NCI-H774 (cell line): ENCODE results near the gene RBM18.

ENCODE experiments used
- DNase-seq: peaks from one replicate; lab custom pipeline; 2025; lab: John Stamatoyannopoulos, UW

Gene RBM18

DNA sequence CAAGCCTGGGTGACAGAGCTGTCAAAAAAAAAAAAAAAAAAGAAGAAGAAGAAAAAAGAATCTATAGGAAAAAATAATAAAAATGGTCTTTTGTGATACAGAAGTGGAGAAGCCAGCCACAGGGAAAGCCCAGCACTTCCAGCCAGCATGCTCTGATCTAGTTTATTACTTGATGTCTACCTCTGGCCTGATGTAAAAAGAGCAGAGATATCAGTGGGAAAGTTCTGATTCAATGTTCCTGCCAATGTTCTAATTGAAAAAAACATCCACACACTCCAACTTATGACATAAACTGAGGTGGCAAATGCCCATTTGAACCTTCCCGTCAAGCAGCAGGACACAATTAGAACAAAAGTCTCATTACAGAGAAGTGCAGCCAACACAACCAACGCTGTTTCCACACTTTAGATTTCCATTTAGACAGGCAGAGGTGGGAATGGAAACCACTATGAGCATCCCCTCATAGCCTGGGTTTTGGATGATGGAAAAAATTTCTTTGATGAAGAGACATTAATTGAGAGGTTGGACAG lies 5.7 kb downstream of the RBM18 start:
- no peak for DNase-seq

DNA sequence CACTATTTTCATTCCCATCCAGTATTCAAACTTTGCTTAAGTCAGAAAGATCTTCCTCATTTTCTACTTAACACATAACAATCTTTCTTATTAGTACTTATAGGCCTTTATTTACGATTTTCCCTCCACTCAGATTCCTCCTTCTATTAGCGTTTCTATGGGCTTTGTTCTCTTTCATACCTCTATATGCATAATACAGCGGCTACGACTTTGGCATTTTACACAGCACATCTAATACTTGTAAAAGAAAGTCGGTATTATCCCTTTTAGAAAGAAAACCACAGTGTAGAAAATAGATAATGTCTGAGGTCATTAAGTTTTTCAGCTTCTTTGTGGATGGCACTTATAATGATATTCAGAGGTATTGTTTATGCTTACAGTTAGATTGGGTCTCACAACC lies 8.4 kb downstream of the RBM18 start:
- DNase-seq, result no peak

DNA sequence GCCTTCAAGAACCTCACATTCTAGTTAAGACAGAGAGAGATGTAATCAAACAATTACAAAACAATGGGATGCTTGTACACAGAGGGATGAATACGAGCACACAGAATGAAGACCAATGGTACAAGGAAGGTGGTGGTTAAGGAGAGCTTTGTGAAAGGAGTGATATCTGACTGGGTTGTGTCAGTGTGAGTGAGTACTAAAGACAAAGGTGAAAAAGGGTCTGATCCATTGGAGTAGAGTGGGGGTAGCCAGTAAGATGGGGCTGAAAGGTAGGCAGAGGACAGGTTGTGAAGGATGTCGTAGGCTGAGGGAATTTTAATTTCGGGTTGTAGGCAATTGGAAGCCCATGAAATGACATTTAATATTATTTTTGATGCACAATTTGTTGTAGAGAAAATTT lies 9.9 kb downstream of the RBM18 start:
- no peak for DNase-seq

DNA sequence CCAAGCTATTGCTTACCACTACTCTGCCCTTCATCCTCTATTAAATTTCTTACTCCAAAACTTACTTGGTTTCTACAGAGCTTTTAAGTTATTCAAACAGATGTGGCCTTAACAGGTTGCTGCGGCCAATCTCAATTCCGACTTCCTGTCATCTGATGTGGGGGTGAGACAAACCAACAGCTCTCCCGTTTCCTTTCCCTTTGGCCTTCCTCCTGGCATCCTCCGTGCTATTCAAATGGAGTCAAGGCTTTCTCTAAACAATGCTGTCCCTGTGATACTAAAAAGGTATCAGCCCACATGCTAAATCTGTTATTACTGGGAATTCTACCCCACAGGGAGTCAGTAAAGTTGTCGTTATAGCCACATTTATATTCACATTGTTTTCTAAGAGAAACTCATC lies 11.8 kb downstream of the RBM18 start:
- DNase-seq, result no peak

DNA sequence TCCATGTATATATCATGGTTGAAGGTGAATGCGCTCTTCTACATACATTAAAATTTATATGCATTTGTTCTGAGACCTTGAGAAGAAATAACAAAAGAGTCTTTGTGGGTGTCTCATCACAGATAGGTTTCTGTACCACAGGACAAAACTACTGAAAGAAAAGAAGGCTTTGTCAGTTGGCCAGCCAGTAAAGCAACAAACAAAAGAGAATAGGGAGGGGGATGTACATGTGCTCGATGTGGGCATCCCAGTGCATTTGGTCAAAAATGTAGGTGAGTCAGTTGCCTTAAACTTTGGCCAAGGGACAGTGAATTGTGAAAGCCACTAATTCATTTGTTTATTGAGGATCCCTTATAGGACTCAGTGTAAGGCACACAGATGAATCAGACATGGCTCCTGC lies 13.3 kb downstream of the RBM18 start:
- DNase-seq, result no peak

DNA sequence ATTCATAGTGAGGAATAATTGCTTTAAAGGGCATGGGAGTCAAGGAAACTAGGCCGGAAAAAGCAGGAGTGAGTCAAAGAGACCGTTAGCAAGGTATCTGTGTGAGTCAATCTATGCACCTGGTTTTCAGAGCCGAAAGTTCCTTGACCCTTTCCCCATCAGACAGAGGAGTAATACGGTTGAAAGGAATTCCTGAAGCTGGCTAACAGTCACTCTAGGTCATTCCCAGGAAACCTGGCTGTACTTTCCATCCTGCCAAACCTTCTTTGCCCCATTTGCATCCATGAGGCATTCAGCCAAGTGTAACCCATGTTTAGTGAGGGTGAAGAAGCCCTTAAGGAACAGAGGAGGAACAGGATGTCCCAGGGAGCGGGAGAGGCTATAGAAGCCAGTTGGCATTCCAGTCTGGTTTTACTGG lies 16.2 kb downstream of the RBM18 start:
- no peak for DNase-seq

DNA sequence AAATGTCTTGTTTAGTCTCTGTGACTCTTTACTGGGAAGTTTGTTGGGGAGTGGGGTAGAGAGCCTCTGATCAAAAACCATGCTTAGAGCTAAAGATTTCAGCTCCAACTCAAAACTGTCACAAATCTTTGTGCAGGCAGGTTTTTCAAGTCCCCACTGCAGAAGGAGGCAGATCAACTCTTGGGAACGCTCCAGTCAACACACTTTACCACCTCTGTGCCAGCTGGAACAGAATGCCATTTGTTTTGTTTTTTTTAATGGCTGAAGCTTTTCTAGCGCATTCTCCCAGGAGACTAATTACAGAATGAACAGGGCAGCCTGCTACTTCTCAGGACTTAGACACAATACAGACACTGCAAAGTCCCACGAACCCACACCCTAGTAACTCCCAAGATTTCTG lies 18.0 kb downstream of the RBM18 start:
- no peak for DNase-seq

DNA sequence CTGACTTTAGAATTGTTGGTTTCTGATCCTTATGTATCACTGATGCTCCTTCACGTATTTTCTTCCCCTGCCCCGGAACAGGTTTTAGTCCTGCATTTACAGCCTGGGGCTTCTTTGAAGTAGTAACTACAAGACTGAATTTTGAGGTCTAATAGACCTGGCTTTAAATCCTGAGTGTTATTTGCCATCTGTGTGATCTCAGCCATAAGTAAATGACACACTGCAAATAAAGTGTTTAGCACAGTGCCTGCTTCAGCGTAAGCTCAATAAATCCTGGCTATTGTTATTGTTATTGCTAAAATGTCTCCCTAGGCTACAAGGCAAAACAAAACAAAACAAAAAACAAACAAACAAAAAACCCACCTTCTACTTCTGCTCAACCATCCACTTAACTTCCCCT lies 20.3 kb downstream of the RBM18 start:
- no peak for DNase-seq

DNA sequence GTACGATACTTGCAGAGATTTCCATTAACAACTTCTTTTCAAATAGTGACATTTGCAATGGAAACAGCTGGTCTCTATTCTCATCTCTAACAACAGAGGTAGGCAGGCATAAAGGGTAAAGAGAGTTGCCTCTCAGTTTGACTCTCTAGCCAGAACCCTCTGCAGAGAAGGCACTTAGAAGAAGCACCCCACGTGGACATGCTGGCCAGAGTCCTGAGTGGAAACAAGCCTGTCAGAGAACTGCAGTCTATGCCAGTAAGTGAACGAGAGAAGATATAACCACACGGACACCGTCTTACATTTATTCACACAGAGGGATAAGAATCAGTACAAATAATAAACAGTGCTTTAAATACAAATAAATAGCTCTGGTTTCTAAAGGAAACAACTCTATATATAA lies 24.9 kb downstream of the RBM18 start:
- no peak for DNase-seq

DNA sequence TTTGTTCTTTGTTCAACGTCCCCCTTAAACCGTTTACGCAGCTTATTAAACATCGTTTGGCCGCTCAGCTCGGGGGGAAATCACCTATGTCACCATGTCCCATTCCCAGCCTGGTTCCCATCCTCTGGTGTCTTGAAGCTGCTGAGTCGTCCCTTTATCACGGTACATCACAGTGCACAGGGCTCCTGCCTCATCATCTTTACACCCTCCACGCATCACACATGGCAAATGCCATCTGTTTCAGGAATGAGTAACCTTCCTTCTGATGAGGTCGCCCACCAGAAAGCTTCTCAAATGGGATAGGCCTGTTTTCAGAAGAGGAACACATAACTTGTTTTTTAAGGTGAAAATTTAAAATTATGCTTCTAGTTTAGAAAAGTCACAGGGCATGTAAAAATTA lies 28.0 kb downstream of the RBM18 start:
- no peak for DNase-seq

DNA sequence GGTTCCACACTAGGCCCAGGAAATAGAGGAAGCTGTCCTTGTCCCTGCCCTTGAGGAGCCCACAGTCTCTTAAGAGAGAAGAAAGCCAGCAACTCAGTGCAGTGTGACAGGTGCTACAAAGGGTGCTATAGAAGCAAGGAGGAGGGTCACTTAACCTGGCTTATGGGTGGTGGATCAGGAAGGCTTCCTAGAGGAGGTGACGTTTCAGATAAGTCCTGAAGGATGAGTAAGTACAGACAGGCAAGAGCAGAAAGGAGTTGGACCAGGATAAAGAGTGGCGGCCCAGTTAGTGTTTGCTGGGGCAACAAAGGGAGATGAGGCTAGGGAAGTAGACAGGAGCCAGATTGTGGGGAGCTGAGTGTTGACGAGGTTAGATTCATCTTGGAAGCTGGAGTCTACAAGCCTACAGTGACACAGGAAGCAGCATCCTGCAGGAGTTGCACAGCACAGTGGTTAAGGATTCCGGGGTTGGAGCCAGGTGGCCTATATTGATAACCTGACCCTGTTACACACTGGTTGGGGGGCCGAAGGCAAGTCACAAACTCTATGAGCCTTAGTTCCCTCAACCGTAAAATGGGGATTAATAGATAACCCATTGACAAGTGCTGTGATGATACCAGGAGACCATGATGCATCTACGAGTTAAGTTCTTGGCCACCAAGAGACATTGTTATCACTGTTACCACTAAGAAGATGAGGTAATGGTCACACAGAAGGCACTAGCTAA lies 30.5 kb downstream of the RBM18 start:
- DNase-seq, result no peak

DNA sequence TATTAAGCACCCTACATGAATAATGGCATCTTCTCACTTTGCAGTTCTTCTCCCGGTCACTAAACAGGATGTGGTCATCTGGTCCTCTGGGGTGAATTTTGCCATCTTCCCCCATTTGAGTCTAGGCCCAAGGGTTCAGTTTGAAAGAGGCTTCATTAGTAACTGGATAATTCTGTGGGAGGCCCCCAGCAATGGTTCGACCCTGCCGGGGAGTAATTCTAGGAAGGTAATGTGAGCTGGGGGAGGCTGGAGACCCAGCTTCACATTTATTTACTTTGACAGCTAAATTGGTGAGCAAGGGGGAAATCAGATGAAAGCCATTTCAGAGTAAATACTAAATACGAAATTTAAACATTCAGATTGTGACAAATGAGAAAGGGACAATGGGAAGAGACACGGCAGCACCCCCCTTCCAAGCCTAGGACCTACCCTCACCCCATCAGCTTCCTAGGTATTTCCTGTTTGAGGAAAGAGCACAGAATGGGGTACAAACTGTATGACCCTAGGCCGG lies 31.8 kb downstream of the RBM18 start:
- no peak for DNase-seq

DNA sequence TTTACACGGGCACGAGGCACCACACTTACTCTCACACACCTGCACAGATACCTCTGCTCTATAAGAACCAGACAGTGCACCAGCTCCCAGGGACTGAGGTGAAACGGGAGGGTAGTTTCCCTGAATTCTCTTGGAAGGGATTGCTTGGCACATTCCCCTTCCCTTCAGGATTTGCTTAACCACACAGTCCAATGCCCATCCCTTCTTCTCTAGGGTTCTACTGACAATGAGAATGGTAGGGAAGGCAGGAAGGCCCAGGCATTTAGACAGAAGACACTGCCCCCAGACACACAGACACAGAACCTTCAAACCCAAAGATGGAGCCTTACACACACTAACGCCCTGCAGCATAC lies 35.2 kb downstream of the RBM18 start:
- no peak for DNase-seq

DNA sequence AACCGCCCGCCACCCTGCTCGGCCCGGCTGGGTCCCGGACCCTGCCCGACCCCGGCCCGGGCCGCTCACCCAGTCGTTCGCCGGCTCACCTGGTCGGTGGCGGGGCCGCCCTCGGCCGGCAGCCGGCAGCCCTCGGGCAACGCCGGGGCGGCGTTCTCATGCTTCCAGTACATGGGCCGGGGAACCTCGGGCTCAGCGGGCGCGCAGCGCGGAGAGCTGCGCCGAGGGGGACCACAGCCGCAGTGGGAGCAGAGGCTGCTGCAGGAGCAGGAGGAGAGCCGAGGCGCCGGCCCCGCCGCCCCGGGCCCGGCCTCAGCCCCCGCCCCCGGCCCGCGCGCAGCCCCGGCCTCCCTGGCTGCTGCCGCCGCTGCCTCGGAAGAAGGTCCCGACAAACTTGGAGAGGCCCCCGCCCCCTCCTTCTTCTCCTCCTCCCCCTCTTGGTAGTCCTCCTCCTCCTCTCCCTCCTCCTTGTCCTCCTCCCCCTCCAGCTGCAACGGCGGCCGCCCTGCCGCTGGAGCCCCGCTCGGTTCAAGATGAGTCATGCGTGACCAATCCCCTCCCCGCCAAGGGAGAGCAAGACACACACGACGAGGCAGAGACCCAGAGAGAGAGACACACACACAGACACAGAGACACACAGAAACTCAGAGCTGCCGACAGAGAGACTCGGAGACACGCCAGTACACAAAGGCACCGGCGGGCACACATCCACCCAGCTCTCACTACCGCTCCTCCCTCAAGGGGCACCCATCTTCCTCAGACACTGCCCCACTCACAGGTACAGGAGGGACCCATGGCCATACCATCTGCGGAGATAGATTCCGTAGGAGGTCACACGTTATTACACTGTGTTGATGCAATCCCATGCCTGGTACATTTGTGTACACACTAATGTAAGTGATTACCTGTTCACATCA lies 35.8 kb downstream of the RBM18 start, which contains the start of gene LHX6:
Gene LHX6 (minus strand): TSS at position 390 of the 917 bp plus-strand sequence. CDS start 217 bp downstream, at position 173.
- no peak for DNase-seq

DNA sequence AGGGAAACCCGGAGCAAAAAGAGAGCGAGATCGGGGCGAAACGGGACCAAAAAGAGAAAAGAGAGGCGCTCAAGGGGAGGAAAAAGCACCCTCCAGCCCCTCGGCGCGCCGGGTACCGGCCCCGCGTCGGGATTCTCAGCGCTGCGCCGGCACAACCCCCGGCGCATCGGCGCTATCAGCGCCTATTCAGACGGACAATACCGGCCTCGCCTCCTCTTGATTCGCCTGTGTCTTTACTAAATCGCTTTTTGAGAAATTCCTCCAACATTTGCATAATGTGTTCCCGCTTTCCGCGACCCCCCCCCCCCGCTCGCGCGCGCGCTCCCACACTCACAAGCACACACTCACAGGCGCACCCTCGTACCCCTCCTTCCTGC lies 36.5 kb downstream of the RBM18 start:
- no peak for DNase-seq

DNA sequence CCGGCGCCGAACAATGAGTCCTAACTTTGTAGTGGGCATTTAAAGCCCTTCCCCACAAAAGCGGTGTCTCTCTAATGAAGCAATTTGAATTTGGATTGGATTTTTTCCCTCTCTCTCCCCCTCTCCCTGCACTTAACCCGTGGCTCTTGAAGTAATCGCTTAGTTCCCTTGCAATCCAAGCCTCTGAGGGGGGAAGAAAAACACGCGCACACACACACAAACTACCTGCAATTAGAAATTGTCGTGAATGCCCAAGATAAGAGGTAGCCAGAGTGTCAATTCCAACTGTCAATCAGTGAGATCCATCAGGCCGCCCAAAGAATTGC lies 37.1 kb downstream of the RBM18 start:
- no peak for DNase-seq

DNA sequence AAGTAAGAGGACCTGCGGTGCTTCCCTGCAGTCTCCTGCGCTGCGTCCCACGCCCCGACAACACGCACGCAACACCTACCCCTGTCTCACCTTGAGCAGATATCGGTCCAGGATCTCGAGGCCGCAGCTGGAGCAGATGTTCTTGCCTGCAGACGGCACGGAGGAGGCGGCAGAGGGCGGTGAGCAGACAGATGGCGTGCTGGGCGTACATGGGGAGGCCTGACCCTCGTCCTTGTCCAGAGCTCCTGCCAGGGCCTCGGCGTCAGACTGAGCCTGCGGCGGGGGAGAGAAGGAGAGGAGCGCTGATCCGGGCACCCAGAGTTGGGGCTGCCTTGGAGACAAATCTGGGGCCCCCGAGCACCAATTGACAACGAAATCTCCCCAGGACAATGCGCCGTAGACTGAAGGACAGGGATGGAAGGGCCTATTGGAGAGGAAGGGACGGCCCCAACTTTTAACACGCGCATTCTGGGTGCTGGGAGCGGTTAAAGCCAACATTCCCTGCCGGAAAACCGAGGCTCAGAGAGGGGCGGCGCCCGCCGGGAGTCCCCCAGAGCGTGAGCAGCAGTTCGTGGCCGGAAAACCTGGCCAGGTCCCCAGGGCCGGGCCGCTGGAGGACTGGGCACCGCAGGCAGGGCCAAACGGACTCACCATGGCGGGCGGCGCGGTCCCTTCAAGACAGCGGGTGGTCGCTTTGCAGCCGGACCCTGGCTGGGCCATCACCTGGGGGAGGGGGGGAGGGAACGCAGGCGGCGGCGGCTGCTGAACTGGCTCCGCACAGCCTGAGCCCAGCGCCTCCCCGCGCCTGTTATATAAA lies 37.7 kb downstream of the RBM18 start:
- no peak for DNase-seq

DNA sequence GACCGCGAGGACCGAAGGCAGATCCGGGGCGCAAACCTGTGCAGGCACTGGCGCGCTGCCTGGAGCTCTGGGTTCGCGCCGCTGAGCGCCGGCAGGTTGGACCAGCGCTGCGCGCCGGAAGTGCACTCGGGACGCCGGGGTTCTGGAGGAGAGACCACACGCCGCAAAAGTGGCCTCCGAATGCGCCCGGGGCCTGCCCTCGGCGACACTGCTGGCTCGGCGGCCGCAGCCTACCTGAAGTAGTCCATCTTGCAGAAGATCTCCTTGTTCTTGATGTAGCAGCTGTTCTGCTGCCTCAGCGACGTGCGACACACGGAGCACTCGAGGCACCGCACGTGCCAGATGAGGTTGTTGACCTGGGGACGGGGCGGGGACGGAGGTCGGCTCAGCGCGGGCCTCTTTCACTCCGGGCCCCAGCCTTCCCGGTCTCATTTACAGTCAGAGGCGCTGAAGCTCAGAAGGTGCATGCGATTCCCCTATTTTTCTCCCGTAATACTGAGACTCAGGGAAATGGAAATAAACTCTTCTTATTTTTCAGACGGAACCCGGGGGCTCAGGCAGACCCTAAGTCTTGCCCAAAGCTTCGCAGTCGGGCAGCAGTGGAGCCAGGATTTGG lies 38.4 kb downstream of the RBM18 start:
- DNase-seq, result no peak

DNA sequence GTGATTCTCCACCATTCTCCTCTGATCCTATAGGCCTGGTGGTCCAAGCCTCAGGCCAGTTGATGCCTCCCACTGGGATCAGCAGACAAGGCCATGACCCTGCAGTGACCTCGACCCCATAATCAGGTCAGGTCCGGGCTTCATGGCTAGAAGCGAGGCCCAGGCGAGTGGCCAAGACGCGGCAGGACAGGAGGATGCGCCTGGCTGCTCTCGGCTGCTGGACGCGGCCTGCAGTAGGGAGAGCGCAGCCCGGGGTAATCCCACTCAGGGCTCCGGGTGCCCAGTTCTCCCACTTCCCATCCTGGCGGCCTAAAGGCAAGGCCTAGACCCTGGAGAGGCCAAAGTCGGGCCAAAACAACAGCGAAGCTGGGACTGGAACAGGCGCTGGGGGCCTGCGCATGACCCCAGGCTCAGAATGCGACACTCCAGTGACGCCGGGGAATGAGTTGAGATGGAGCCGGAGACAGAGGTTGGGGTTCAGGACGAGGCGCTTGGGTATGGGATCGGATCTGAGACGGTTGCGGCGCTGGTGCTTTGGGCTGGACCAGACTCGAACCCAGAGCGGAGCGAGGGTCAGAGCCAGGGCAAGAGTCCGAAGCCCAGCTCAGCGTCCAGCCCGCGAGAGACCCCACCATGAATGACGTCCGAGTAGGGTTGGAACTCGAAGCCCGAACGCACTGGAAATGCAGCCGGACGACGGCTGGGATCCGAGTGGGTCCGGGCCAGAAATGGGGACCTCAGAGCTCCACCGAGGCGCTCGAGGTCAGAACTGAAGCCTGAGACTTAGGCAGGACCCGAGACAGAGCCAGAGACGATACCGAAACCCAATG lies 39.1 kb downstream of the RBM18 start:
- no peak for DNase-seq

DNA sequence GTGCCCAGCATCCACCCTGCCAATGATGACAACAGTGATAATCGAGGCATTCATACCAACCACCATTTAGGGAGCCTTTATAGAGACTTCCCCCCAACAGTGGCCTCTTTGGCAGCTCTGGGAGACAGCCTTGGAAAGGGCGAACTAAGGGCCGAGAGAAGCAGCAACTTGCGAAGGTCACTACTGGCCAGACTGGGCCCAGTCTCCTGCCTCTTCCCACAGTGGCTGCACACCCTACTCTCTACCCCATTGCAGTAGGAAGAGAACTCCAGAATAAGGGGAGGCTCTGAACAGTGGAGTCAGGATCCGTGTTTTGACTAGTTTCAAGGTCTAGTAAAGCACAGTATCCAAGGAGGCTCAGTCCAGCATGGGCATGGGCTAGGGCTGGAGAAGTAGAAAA lies 41.2 kb downstream of the RBM18 start:
- DNase-seq, result no peak

DNA sequence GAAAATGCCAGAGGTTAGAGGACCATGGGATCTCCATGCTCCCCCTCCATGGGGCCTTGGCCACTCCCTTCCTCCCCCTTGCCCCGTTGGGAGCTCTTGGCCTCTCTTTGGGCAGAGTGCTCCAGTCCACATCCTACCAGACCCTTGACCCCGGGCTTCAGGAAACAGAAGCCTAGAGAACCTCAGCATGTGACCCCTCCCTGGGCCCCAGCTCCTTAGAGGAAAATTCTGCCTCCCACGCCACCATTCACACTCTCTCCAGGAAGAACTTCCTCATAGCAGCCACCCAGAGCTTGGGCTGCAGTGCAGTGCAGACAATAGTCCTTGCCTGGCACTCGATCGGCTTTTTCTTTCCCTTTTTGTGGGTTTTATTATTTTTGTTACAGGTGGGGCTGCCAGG lies 41.8 kb downstream of the RBM18 start:
- DNase-seq, result no peak
